ENCODE measurements around the gene SNX30. TPM values are rescaled to one million over a fixed set of nuclear protein-coding genes. Genes with fewer than 3 reads are reported as not detected.

SNX30 gene
- total RNA-seq, 1 experiment from 2014 or later: 12.7 TPM

- Histone ChIP-seq H3K9me2 (ENCODE audit: insufficient read depth) (no peaks in the 10 kb centered on the region), H3K79me2 (ENCODE audit: insufficient read depth, low read length) (no peaks in the 10 kb centered on the region), H3K4me1 (ENCODE audit: control insufficient read depth in 1 of 2, insufficient read depth in 2 of 2, low read length in 2 of 2) (no peaks in the 10 kb centered on the region), H3K4me3 (replicated peaks in 1 of 2; ENCODE audit: low read depth in 1 of 2, low read length in 2 of 2) (no peak overlapping the region), H2AFZ (ENCODE audit: low read depth, low read length, poor library complexity, severe bottlenecking) (no peak overlapping the region), H3K4me2 (ENCODE audit: low read length) (no peak overlapping the region), H3K27ac (ENCODE audit: low read depth, low read length) (no peak overlapping the region), H3K9ac (ENCODE audit: low read length) (no peak overlapping the region), H3K36me3 (ENCODE audit: control insufficient read depth in 1 of 2, insufficient read depth in 2 of 2, low read length in 2 of 2) (no peaks in the 10 kb centered on the region), H4K20me1 (ENCODE audit: insufficient read depth) (no peaks in the 10 kb centered on the region), H3K9me3 (ENCODE audit: control insufficient read depth in 1 of 2, insufficient read depth in 1 of 2, low read depth in 1 of 2, low read length in 2 of 2) (no peaks in the 10 kb centered on the region), H3K27me3 (ENCODE audit: insufficient read depth, low read length) (no peaks in the 10 kb centered on the region)
- ATAC-seq (peak; percentile 38; the same call in 1 of the 2 replicates), DNase-seq (ENCODE audit: low read depth, low spot score) (no peak)
- TF ChIP-seq ELF1 (IDR thresholded peaks at IDR 0.05; ENCODE audit: borderline replicate concordance, low read depth) (no peak), ZNF274 (IDR thresholded peaks at IDR 0.05; ENCODE audit: low read depth, low read length) (no peak), SP1 (IDR thresholded peaks at IDR 0.05; ENCODE audit: low read depth) (no peak), POLR2AphosphoS5 (IDR thresholded peaks at IDR 0.05; ENCODE audit: low read depth, low read length) (no peak), ATF3 (IDR thresholded peaks at IDR 0.05) (no peak), JUND (IDR thresholded peaks at IDR 0.05) (no peak), CBX3 (IDR thresholded peaks at IDR 0.05; ENCODE audit: low read depth) (no peak), REST (IDR thresholded peaks at IDR 0.05; ENCODE audit: low read depth) (no peak), RAD21 (IDR thresholded peaks at IDR 0.05; ENCODE audit: low read depth) (no peak)
- POLR2A ChIA-PET: no interaction called here
- CTCF ChIA-PET: no interaction called here
- RAD21 ChIA-PET (ENCODE audit: low non-redundant PET in 1 of 2, low total read pairs in 2 of 2, uncharacterized antibody in 2 of 2, unreplicated experiment in 2 of 2): no interaction called here
- intact Hi-C loops (cut with micrococcal nuclease): no loop called here
- BruUV-seq (replicated peaks): no TSS peak
Observed at GRCh38 chr9:112777914-112778313, 27.4 kb downstream of the SNX30 start.
